Adipose tissue (tissue), 3 donors: Measurements from ENCODE around the gene SF3B5. TPM values are rescaled to one million over a fixed set of nuclear protein-coding genes. Genes with fewer than 3 reads are reported as not detected.

Experiments
- polyA plus RNA-seq, 3 donors: library from polyadenylated mRNA; stranded (reverse); fragments of 200-250 nt; gene quantifications; one replicate each; pipeline ENCODE4 v1.2.3, GENCODE V29; 2013
- donor health status: healthy with polysubstance abuse.
- donor health status: Bipolar disorder and iron deficiency.
- donor health status: healthy.

The SF3B5 gene
- polyA plus RNA-seq, 3 donors: 136 to 185 (median 177) TPM

Other genes with a start within 250 kb of the SF3B5 start
- gene ZC2HC1B, start 231.1 kb downstream of the SF3B5 start, polyA plus RNA-seq: under 1 TPM in 1 of 3 donors, not detected in 2; 0.07 TPM
- gene PLAGL1, start 87.3 kb downstream of the SF3B5 start, polyA plus RNA-seq: 10 to 100 TPM; 11.2 to 23.1 (median 17.6) TPM
- 10 to 100 TPM in 2 of 3 donors, 1 to 10 TPM in 1; 3.2 to 84.1 (median 21.9) TPM for gene STX11, start 54.9 kb upstream of the SF3B5 start, polyA plus RNA-seq
- 10 to 100 TPM; 21.8 to 39.9 (median 38.5) TPM for gene UTRN, start 189.8 kb upstream of the SF3B5 start, polyA plus RNA-seq